Stimulated activated CD8-positive, alpha-beta memory T cell treated with anti-CD3 and anti-CD28 coated beads, Interleukin-7, amount 100 ng/mL, for 1 hour (primary cell): Measurements from ENCODE around the gene KRT35.

Source experiments
- DNase-seq, 2 donors: peaks; one replicate each; pipeline ENCODE4 v3.0.0-alpha.2; 2020; ENCODE audit warnings: low read depth in 2 of 2

The KRT35 gene

GRCh38 chr17:41511716-41512115 is 30.8 kb upstream of the KRT35 start:
- DNase-seq = no peak

GRCh38 chr17:41511116-41511515 is 30.2 kb upstream of the KRT35 start:
- DNase-seq = no peak

- DNase-seq = no peak
These were observed 29.5 kb upstream of the KRT35 start for GRCh38 chr17:41510251-41511065.

- no peak for DNase-seq
These were observed 26.4 kb upstream of the KRT35 start for GRCh38 chr17:41507315-41507880.

GRCh38 chr17:41505809-41506767 is 25.1 kb upstream of the KRT35 start:
- no peak for DNase-seq

GRCh38 chr17:41505007-41505808 is 24.3 kb upstream of the KRT35 start, which contains the start of gene KRT13:
Gene KRT13 (minus strand): TSS chr17:41505612. CDS start chr17:41505550, 62 bp downstream.
- no peak for DNase-seq

GRCh38 chr17:41504246-41504977 is 23.5 kb upstream of the KRT35 start:
- DNase-seq = no peak

- no peak for DNase-seq
These were observed 22.3 kb upstream of the KRT35 start for GRCh38 chr17:41503202-41503601.

- DNase-seq = no peak
These were observed 19.4 kb upstream of the KRT35 start for GRCh38 chr17:41500131-41500911.

- no peak for DNase-seq
These were observed 18.8 kb upstream of the KRT35 start for GRCh38 chr17:41499714-41500113.

- DNase-seq = no peak
These were observed 17.3 kb upstream of the KRT35 start for GRCh38 chr17:41498276-41498675.

- peak in 1 of 2 donors; percentile 3 for DNase-seq
These were observed 16.0 kb upstream of the KRT35 start for GRCh38 chr17:41496803-41497484.

- DNase-seq = no peak
These were observed 13.6 kb upstream of the KRT35 start for GRCh38 chr17:41494524-41494923.

GRCh38 chr17:41492771-41493170 is 11.8 kb upstream of the KRT35 start:
- no peak for DNase-seq

- DNase-seq = no peak
These were observed 11.4 kb upstream of the KRT35 start for GRCh38 chr17:41492351-41492750.

- no peak for DNase-seq
These were observed 10.5 kb upstream of the KRT35 start for GRCh38 chr17:41491476-41491875.

- no peak for DNase-seq
These were observed 9.3 kb upstream of the KRT35 start for GRCh38 chr17:41490000-41490990.

- DNase-seq = no peak
These were observed 8.6 kb upstream of the KRT35 start, which contains the start of gene KRT36 for GRCh38 chr17:41489531-41489930. Gene KRT36 (minus strand): TSS chr17:41489910. CDS start chr17:41489864, 46 bp downstream.
